Tibial nerve (tissue), 4 donors: Measurements from ENCODE around the gene PLP2.

ENCODE experiments used
- CTCF ChIP-seq, 5 experiments: fragments of 200-600 bp in 3 of 5; fragments of 450-650 bp in 2 of 5; sonication (generic) in 3 of 5; IDR thresholded peaks; one replicate each; pipeline ENCODE4 v1.5.1; 2016 to 2019; ENCODE audit warnings: antibody characterized with exemption in 5 of 5, mild to moderate bottlenecking in 3 of 5, moderate library complexity in 2 of 5
- EP300 ChIP-seq, 2 donors: sonication (generic); formaldehyde crosslinking; IDR thresholded peaks; one replicate each; pipeline ENCODE4 v1.6.1; 2017; ENCODE audit warnings: antibody characterized with exemption in 2 of 2, mild to moderate bottlenecking in 1 of 2
- POLR2A ChIP-seq, 2 donors: fragments of 450-650 bp; IDR thresholded peaks; one replicate each; pipeline ENCODE4 v1.6.1; 2017; ENCODE audit warnings: antibody characterized with exemption in 2 of 2, mild to moderate bottlenecking in 2 of 2, moderate library complexity in 2 of 2

- TF ChIP-seq CTCF (IDR thresholded peaks at IDR 0.05) (no peak), EP300 (IDR thresholded peaks at IDR 0.05) (no peak), POLR2A (IDR thresholded peaks at IDR 0.05) (no peak)
These were observed 33.0 kb downstream of the PLP2 start for GRCh38 chrX:49204709-49205108.
